Measurements from ENCODE around the gene PLCH1.

The PLCH1 gene

GRCh38 chr3:155370198-155370597 lies 374.7 kb downstream of the PLCH1 start:
- no peak overlapping the region for H3K27ac ChIP-seq
- no peak for TF ChIP-seq ZFX (IDR thresholded peaks at IDR 0.05)
- no peak for TF ChIP-seq CTCF (conservative IDR thresholded peaks at IDR 0.05)

GRCh38 chr3:155369735-155370134 lies 375.1 kb downstream of the PLCH1 start:
- TF ChIP-seq ZFX (IDR thresholded peaks at IDR 0.05) (no peak), CTCF (conservative IDR thresholded peaks at IDR 0.05) (no peak)
- no peak overlapping the region for H3K27ac ChIP-seq

- H3K27ac ChIP-seq: no peak overlapping the region
- TF ChIP-seq ZFX (IDR thresholded peaks at IDR 0.05) (no peak), CTCF (conservative IDR thresholded peaks at IDR 0.05) (no peak)
Observed at GRCh38 chr3:155369244-155369643, 375.6 kb downstream of the PLCH1 start.

- H3K27ac ChIP-seq: no peak overlapping the region
- TF ChIP-seq ZFX (IDR thresholded peaks at IDR 0.05): no peak
Observed at GRCh38 chr3:155368786-155369185, 376.1 kb downstream of the PLCH1 start.

GRCh38 chr3:155367506-155367905 lies 377.4 kb downstream of the PLCH1 start:
- no peak overlapping the region for H3K27ac ChIP-seq
- no peak for TF ChIP-seq ZFX (IDR thresholded peaks at IDR 0.05)
- no peak for TF ChIP-seq CTCF (conservative IDR thresholded peaks at IDR 0.05)

GRCh38 chr3:155365178-155365783 lies 379.6 kb downstream of the PLCH1 start:
- H3K27ac ChIP-seq: no peak overlapping the region
- TF ChIP-seq CTCF (conservative IDR thresholded peaks at IDR 0.05) (no peak), ZFX (IDR thresholded peaks at IDR 0.05) (no peak)

GRCh38 chr3:155364492-155364891 lies 380.4 kb downstream of the PLCH1 start:
- no peak for TF ChIP-seq ZFX (IDR thresholded peaks at IDR 0.05)

GRCh38 chr3:155363690-155364070 lies 381.2 kb downstream of the PLCH1 start:
- TF ChIP-seq ZFX (IDR thresholded peaks at IDR 0.05) (no peak), CTCF (conservative IDR thresholded peaks at IDR 0.05) (no peak)
- H3K27ac ChIP-seq: no peak overlapping the region

More at GRCh38 chr3:155364492-155364891, 380.4 kb downstream of the PLCH1 start:
- no peak overlapping the region for H3K27ac ChIP-seq

Measured in C4-2B (cell line).